ENCODE measurements around the gene HOGA1.
A peak's percentile ranks its signal among the peaks of the same experiment; 100 is the strongest.

Gene HOGA1

GRCh38 chr10:97596101-97597082 lies 12.2 kb downstream of the HOGA1 start:
- no peak overlapping the region for H3K4me3 ChIP-seq (replicated peaks; ENCODE audit: low read depth, low read length)
- peak; percentile 92 for DNase-seq (ENCODE audit: low read depth)

GRCh38 chr10:97597778-97598177 lies 13.6 kb downstream of the HOGA1 start:
- no peak for TF ChIP-seq CTCF (IDR thresholded peaks at IDR 0.05; ENCODE audit: low read length, missing control alignments)
- no peak overlapping the region for H3K4me3 ChIP-seq (replicated peaks; ENCODE audit: low read depth, low read length)
- DNase-seq (ENCODE audit: low read depth): no peak

More at GRCh38 chr10:97596101-97597082, 12.2 kb downstream of the HOGA1 start:
- TF ChIP-seq CTCF (IDR thresholded peaks at IDR 0.05; ENCODE audit: low read length, missing control alignments): no peak

GRCh38 chr10:97598407-97599271 lies 14.4 kb downstream of the HOGA1 start:
- no peak for TF ChIP-seq CTCF (IDR thresholded peaks at IDR 0.05; ENCODE audit: low read length, missing control alignments)
- DNase-seq (ENCODE audit: low read depth): no peak

DNA sequence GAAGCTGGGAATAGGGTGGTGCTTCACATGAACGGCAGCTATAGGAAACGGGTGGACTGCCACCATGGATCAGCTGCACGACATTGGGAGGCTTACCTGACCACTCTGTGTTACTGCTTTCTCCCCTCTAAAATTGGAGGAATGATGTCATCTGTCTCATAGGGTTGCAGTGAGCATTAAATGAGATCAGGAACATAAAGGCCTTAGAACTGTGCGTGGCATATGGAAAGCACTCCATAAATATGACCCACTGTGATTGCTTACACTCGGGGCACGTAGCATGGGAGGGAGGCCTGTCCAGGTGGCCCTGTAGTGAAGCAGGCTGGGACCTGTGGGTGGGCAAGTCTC lies 15.1 kb downstream of the HOGA1 start:
- DNase-seq (ENCODE audit: low read depth): no peak
- no peak for TF ChIP-seq CTCF (IDR thresholded peaks at IDR 0.05; ENCODE audit: low read length, missing control alignments)
- no peak overlapping the region for H3K4me3 ChIP-seq (replicated peaks; ENCODE audit: low read depth, low read length)

More at GRCh38 chr10:97598407-97599271, 14.4 kb downstream of the HOGA1 start:
- no peak overlapping the region for H3K4me3 ChIP-seq (replicated peaks; ENCODE audit: low read depth, low read length)

DNA sequence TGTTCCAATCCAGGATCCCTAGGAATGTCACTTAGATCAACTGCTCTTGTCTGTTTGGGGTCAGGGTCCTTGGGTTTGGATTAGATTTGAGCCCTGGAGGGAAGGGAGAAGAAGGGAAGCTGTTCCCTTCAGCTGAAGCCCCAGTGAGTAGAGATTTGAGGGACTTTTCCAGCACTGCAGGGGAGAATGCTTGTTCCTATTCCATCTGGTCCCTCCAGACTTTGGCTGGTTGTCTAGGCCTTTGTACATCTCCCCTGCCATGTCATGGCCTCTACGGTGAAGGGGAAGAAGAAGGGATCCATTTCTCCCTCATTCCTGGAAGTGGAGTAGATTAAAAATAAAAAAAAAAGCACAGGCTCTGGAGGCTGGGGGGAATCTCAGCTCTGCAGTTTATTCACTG lies 16.4 kb downstream of the HOGA1 start:
- DNase-seq (ENCODE audit: low read depth): no peak
- H3K4me3 ChIP-seq (replicated peaks; ENCODE audit: low read depth, low read length): no peak overlapping the region
- no peak for TF ChIP-seq CTCF (IDR thresholded peaks at IDR 0.05; ENCODE audit: low read length, missing control alignments)

DNA sequence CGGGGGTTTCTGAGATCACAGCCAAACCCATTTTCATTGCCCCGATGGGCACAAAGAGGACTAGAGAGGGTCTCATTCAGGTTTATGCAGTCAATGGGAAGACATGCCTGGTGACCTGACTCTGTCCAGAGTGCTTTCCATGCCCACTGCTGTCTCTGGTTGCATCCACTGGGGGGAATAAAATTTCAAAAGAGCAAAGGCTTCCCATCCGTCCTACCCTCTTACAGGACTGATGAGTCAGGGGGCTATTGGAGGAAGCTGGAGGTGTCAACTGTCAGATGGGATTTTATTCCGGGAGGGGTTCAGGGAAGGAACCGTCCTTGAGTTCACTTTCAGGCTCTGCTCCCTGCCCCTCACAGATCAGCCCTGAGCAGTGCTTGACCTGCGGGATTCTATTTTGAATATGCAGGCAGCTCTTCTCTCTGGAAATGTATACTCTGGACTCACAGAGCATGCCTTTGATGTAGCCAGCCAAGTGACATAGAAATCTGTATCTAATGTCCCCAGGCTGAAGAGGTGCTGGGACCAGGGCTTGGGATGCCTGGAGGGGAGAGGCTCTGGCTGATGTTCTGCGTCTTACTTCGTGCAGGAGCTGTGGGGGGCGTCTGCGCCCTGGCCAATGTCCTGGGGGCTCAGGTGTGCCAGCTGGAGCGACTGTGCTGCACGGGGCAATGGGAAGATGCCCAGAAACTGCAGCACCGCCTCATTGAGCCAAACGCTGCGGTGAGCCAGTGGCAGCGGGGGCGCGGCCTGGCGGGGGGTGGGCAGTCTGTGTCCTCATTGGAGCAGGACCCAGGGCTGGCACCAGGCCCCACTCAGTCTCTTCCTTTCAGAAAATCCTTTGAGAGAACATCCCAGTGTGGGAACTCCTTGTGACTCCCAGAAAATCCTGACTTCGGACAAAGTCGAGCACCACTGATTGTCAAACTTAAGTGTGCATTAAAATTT lies 17.4 kb downstream of the HOGA1 start:
- TF ChIP-seq CTCF (IDR thresholded peaks at IDR 0.05; ENCODE audit: low read length, missing control alignments): no peak
- DNase-seq (ENCODE audit: low read depth): no peak
- no peak overlapping the region for H3K4me3 ChIP-seq (replicated peaks; ENCODE audit: low read depth, low read length)

All from fibroblast of pulmonary artery (primary cell).